ENCODE data around the gene DAB2IP. TPM values are rescaled to one million over a fixed set of nuclear protein-coding genes. Genes with fewer than 3 reads are reported as not detected.
"Not testable (repeated sequence)": the region's sequence is repeated elsewhere in the genome, so short reads cannot be mapped to it uniquely, and the experiment has no call there.

Gene DAB2IP
- total RNA-seq, 2 donors from 2014 or later: not detected

- Mint-ChIP-seq H3K27ac (no peak overlapping the region), H3K27me3 (peaks cover 40% of the 10 kb centered on the region), H3K36me3 (ENCODE audit: low read depth) (no peaks in the 10 kb centered on the region), H3K4me1 (peaks cover 2% of the 10 kb centered on the region), H3K4me3 (no peak overlapping the region)
- ATAC-seq: no peak
- DNase-seq: no peak
- no peaks in the 10 kb centered on the region for H3K9me3 ChIP-seq (ENCODE audit: control insufficient read depth, low read length, poor library complexity, severe bottlenecking)
These were observed 132.4 kb downstream of the DAB2IP start for GRCh38 chr9:121783521-121784507.

GRCh38 chr9:121784731-121785411 is 133.4 kb downstream of the DAB2IP start:
- H3K36me3 Mint-ChIP-seq (ENCODE audit: low read depth): no peaks in the 10 kb centered on the region
- DNase-seq (no peak), ATAC-seq (no peak)
- peaks cover 40% of the 10 kb centered on the region for H3K27me3 Mint-ChIP-seq
- no peaks in the 10 kb centered on the region for H3K9me3 ChIP-seq (ENCODE audit: control insufficient read depth, low read length, poor library complexity, severe bottlenecking)
- H3K4me3 Mint-ChIP-seq: no peak overlapping the region
- peaks cover 2% of the 10 kb centered on the region for H3K4me1 Mint-ChIP-seq
- H3K27ac Mint-ChIP-seq: no peak overlapping the region

- Mint-ChIP-seq H3K27me3 (peaks cover 41% of the 10 kb centered on the region), H3K4me1 (peaks cover 2% of the 10 kb centered on the region), H3K27ac (no peak overlapping the region), H3K36me3 (ENCODE audit: low read depth) (no peaks in the 10 kb centered on the region), H3K4me3 (no peak overlapping the region)
- no peaks in the 10 kb centered on the region for H3K9me3 ChIP-seq (ENCODE audit: control insufficient read depth, low read length, poor library complexity, severe bottlenecking)
- no peak for DNase-seq
- ATAC-seq: no peak
These were observed 134.5 kb downstream of the DAB2IP start for GRCh38 chr9:121785673-121786542.

GRCh38 chr9:121786543-121786948 is 135.1 kb downstream of the DAB2IP start:
- H3K9me3 ChIP-seq (ENCODE audit: control insufficient read depth, low read length, poor library complexity, severe bottlenecking): no peaks in the 10 kb centered on the region
- H3K27ac Mint-ChIP-seq: no peak overlapping the region
- H3K36me3 Mint-ChIP-seq (ENCODE audit: low read depth): no peaks in the 10 kb centered on the region
- H3K4me3 Mint-ChIP-seq: no peak overlapping the region
- peaks cover 2% of the 10 kb centered on the region for H3K4me1 Mint-ChIP-seq
- ATAC-seq: no peak
- DNase-seq: no peak
- peaks cover 35% of the 10 kb centered on the region for H3K27me3 Mint-ChIP-seq

- peaks cover 35% of the 10 kb centered on the region for H3K27me3 Mint-ChIP-seq
- DNase-seq: no peak
- no peaks in the 10 kb centered on the region for H3K36me3 Mint-ChIP-seq (ENCODE audit: low read depth)
- H3K9me3 ChIP-seq (ENCODE audit: control insufficient read depth, low read length, poor library complexity, severe bottlenecking): no peaks in the 10 kb centered on the region
- H3K4me3 Mint-ChIP-seq: no peak overlapping the region
- peaks cover 2% of the 10 kb centered on the region for H3K4me1 Mint-ChIP-seq
- H3K27ac Mint-ChIP-seq: no peak overlapping the region
- no peak for ATAC-seq
These were observed 135.6 kb downstream of the DAB2IP start for GRCh38 chr9:121786998-121787422.

GRCh38 chr9:121788686-121789366 is 137.4 kb downstream of the DAB2IP start:
- Mint-ChIP-seq H3K36me3 (ENCODE audit: low read depth) (no peaks in the 10 kb centered on the region), H3K27me3 (peaks cover 30% of the 10 kb centered on the region), H3K4me1 (no peaks in the 10 kb centered on the region), H3K4me3 (no peak overlapping the region), H3K27ac (no peak overlapping the region)
- H3K9me3 ChIP-seq (ENCODE audit: control insufficient read depth, low read length, poor library complexity, severe bottlenecking): no peaks in the 10 kb centered on the region
- DNase-seq (no peak), ATAC-seq (no peak)

GRCh38 chr9:121790841-121791240 is 139.4 kb downstream of the DAB2IP start:
- ATAC-seq (no peak), DNase-seq (no peak)
- Mint-ChIP-seq H3K27ac (no peak overlapping the region), H3K36me3 (ENCODE audit: low read depth) (no peaks in the 10 kb centered on the region), H3K27me3 (peaks cover 25% of the 10 kb centered on the region), H3K4me3 (no peak overlapping the region), H3K4me1 (no peaks in the 10 kb centered on the region)
- H3K9me3 ChIP-seq (ENCODE audit: control insufficient read depth, low read length, poor library complexity, severe bottlenecking): no peaks in the 10 kb centered on the region

GRCh38 chr9:121792476-121792875 is 141.0 kb downstream of the DAB2IP start:
- H3K4me1 Mint-ChIP-seq; H3K9me3 ChIP-seq (ENCODE audit: control insufficient read depth, low read length, poor library complexity, severe bottlenecking); H3K4me3 Mint-ChIP-seq; H3K27ac Mint-ChIP-seq; H3K36me3 Mint-ChIP-seq (ENCODE audit: low read depth); DNase-seq; ATAC-seq: not testable (repeated sequence)
- H3K27me3 Mint-ChIP-seq: peaks cover 15% of the 10 kb centered on the region

GRCh38 chr9:121794334-121794733 is 142.9 kb downstream of the DAB2IP start:
- H3K4me3 Mint-ChIP-seq; H3K36me3 Mint-ChIP-seq (ENCODE audit: low read depth); DNase-seq; H3K27ac Mint-ChIP-seq; H3K9me3 ChIP-seq (ENCODE audit: control insufficient read depth, low read length, poor library complexity, severe bottlenecking); H3K4me1 Mint-ChIP-seq; ATAC-seq: not testable (repeated sequence)
- peaks cover 17% of the 10 kb centered on the region for H3K27me3 Mint-ChIP-seq

- Mint-ChIP-seq H3K27ac (no peak overlapping the region), H3K4me1 (no peaks in the 10 kb centered on the region), H3K36me3 (ENCODE audit: low read depth) (no peaks in the 10 kb centered on the region), H3K4me3 (no peak overlapping the region), H3K27me3 (peaks cover 16% of the 10 kb centered on the region)
- no peak for ATAC-seq
- H3K9me3 ChIP-seq (ENCODE audit: control insufficient read depth, low read length, poor library complexity, severe bottlenecking): no peaks in the 10 kb centered on the region
- no peak for DNase-seq
These were observed 145.6 kb downstream of the DAB2IP start for GRCh38 chr9:121797081-121797480.

- no peaks in the 10 kb centered on the region for H3K9me3 ChIP-seq (ENCODE audit: control insufficient read depth, low read length, poor library complexity, severe bottlenecking)
- no peak overlapping the region for H3K27ac Mint-ChIP-seq
- no peak for ATAC-seq
- H3K36me3 Mint-ChIP-seq (ENCODE audit: low read depth): no peaks in the 10 kb centered on the region
- no peak for DNase-seq
- H3K4me3 Mint-ChIP-seq: no peak overlapping the region
- H3K27me3 Mint-ChIP-seq: peaks cover 23% of the 10 kb centered on the region
- no peaks in the 10 kb centered on the region for H3K4me1 Mint-ChIP-seq
These were observed 147.5 kb downstream of the DAB2IP start for GRCh38 chr9:121798941-121799340.

- no peak for DNase-seq
- H3K27me3 Mint-ChIP-seq: peaks cover 23% of the 10 kb centered on the region
These were observed 148.9 kb downstream of the DAB2IP start for GRCh38 chr9:121800376-121800775.

More at GRCh38 chr9:121800376-121800775, 148.9 kb downstream of the DAB2IP start:
- Mint-ChIP-seq H3K36me3 (ENCODE audit: low read depth) (no peaks in the 10 kb centered on the region), H3K4me1 (no peaks in the 10 kb centered on the region), H3K4me3 (no peak overlapping the region), H3K27ac (no peak overlapping the region)
- no peaks in the 10 kb centered on the region for H3K9me3 ChIP-seq (ENCODE audit: control insufficient read depth, low read length, poor library complexity, severe bottlenecking)
- no peak for ATAC-seq
